Mesenchymal stem cell (in vitro differentiated cells and primary cell): Measurements from ENCODE around the gene GOLGA6L10.
"Not testable (repeated sequence)": the region's sequence is repeated elsewhere in the genome, so short reads cannot be mapped to it uniquely, and the experiment has no call there.

Experiments used
- DNase-seq: peaks from one replicate; pipeline ENCODE4 v3.0.0-alpha.2; 2013
- H2AFZ ChIP-seq: one replicate; pipeline ENCODE4 v1.6.1; 2013; ENCODE audit warnings: low read depth, mild to moderate bottlenecking, control low read depth, inconsistent platforms, low read length, moderate library complexity
- H2AK5ac ChIP-seq: 2 replicates; pipeline ENCODE4 v1.6.1; 2013; ENCODE audit warnings: low read length, moderate library complexity, mild to moderate bottlenecking, inconsistent platforms; ENCODE audit not compliant: severe bottlenecking
- H2BK120ac ChIP-seq: one replicate; pipeline ENCODE4 v1.6.1; 2013; ENCODE audit warnings: low read depth, mild to moderate bottlenecking, inconsistent platforms, low read length, moderate library complexity
- H2BK12ac ChIP-seq, 2 experiments: one replicate each; pipeline ENCODE4 v1.6.1; 2013; ENCODE audit warnings: inconsistent platforms in 2 of 2, low read length in 2 of 2, mild to moderate bottlenecking in 2 of 2, moderate library complexity in 2 of 2, control low read depth in 1 of 2
- H2BK15ac ChIP-seq: one replicate; pipeline ENCODE4 v1.6.1; 2013; ENCODE audit warnings: mild to moderate bottlenecking, low read depth, inconsistent platforms; ENCODE audit not compliant: poor library complexity, severe bottlenecking
- H2BK5ac ChIP-seq: 2 replicates; pipeline ENCODE4 v1.6.1; 2013; ENCODE audit warnings: low read depth, mild to moderate bottlenecking, low read length, control low read depth, inconsistent platforms; ENCODE audit not compliant: poor library complexity, severe bottlenecking
- H3K14ac ChIP-seq, 2 experiments: one replicate each; pipeline ENCODE4 v1.6.1; 2013; ENCODE audit warnings: inconsistent platforms in 2 of 2, low read length in 2 of 2, control low read depth in 1 of 2, mild to moderate bottlenecking in 1 of 2, moderate library complexity in 1 of 2
- H3K18ac ChIP-seq, 2 experiments: one replicate each; pipeline ENCODE4 v1.6.1; 2013; ENCODE audit warnings: inconsistent platforms in 2 of 2, low read length in 2 of 2, control low read depth in 1 of 2, low read depth in 1 of 2, mild to moderate bottlenecking in 1 of 2
- H3K23ac ChIP-seq, 2 experiments: one replicate each; pipeline ENCODE4 v1.6.1; 2013; ENCODE audit warnings: inconsistent platforms in 2 of 2, low read length in 2 of 2, mild to moderate bottlenecking in 2 of 2, moderate library complexity in 2 of 2, control low read depth in 1 of 2
- H3K27ac ChIP-seq: 2 replicates; pipeline ENCODE4 v1.5.1; 2013; ENCODE audit warnings: mild to moderate bottlenecking, moderate library complexity, low read length, control low read depth, inconsistent platforms; ENCODE audit not compliant: poor library complexity, severe bottlenecking
- H3K27me3 ChIP-seq, 2 experiments: 2 replicates each; pipeline versions ENCODE4 v1.6.1 to v1.7.0; 2013; ENCODE audit warnings: low read length in 2 of 2, mild to moderate bottlenecking in 2 of 2, moderate library complexity in 2 of 2, control low read depth in 1 of 2, inconsistent platforms in 1 of 2; ENCODE audit not compliant: control insufficient read depth in 1 of 2, insufficient read depth in 1 of 2
- H3K36me3 ChIP-seq, 2 experiments: 2 replicates each; pipeline versions ENCODE4 v1.6.1 to v1.7.0; 2013; ENCODE audit warnings: low read length in 2 of 2, control low read depth in 1 of 2, inconsistent platforms in 1 of 2, low read depth in 1 of 2, mild to moderate bottlenecking in 1 of 2; ENCODE audit not compliant: insufficient read depth in 2 of 2, control insufficient read depth in 1 of 2
- H3K4ac ChIP-seq, 2 experiments: one replicate each; pipeline ENCODE4 v1.6.1; 2013; ENCODE audit warnings: inconsistent platforms in 2 of 2, low read length in 2 of 2, mild to moderate bottlenecking in 2 of 2, moderate library complexity in 2 of 2, control low read depth in 1 of 2, low read depth in 1 of 2
- H3K4me1 ChIP-seq: 2 replicates; pipeline ENCODE4 v1.6.1; 2013; ENCODE audit warnings: low read depth, low read length, control low read depth; ENCODE audit not compliant: control insufficient read depth, insufficient read depth
- H3K4me2 ChIP-seq: 2 replicates; pipeline ENCODE4 v1.6.1; 2013; ENCODE audit warnings: low read length, mild to moderate bottlenecking, inconsistent platforms; ENCODE audit not compliant: poor library complexity, severe bottlenecking
- H3K4me3 ChIP-seq, 2 experiments: 2 replicates each; pipeline versions ENCODE4 v1.5.1 to v1.7.0; 2013; ENCODE audit warnings: low read length in 2 of 2, mild to moderate bottlenecking in 2 of 2, control low read depth in 1 of 2, low read depth in 1 of 2; ENCODE audit not compliant: insufficient read depth in 1 of 2
- H3K79me1 ChIP-seq: replicated peaks from 2 replicates; pipeline ENCODE4 v1.6.1; 2013; ENCODE audit warnings: mild to moderate bottlenecking, control low read depth, low read length, inconsistent platforms; ENCODE audit not compliant: poor library complexity, severe bottlenecking
- H3K9ac ChIP-seq: 2 replicates; pipeline ENCODE4 v1.7.0; 2013; ENCODE audit warnings: mild to moderate bottlenecking, low read length, moderate library complexity
- H3K9me3 ChIP-seq: 2 replicates; pipeline ENCODE4 v1.7.0; 2013; ENCODE audit warnings: mild to moderate bottlenecking, low read length; ENCODE audit not compliant: control insufficient read depth
- H4K8ac ChIP-seq: one replicate; pipeline ENCODE4 v1.6.1; 2013; ENCODE audit warnings: inconsistent platforms, mild to moderate bottlenecking, low read length, moderate library complexity
- H4K91ac ChIP-seq: one replicate; pipeline ENCODE4 v1.6.1; 2013; ENCODE audit warnings: mild to moderate bottlenecking, low read length, inconsistent platforms
- WGBS: methylation state at CpG from one replicate; pipeline ENCODE4 v1.1.7; 2013; ENCODE audit warnings: mixed read lengths; 5-methylcytosine and 5-hydroxymethylcytosine counted together

Gene GOLGA6L10

GRCh38 chr15:82360618-82361017 is 11.3 kb upstream of the GOLGA6L10 start:
- not testable (repeated sequence) for DNase-seq, H2BK12ac ChIP-seq, H2BK15ac ChIP-seq, H3K27ac ChIP-seq, H2AK5ac ChIP-seq, H3K14ac ChIP-seq, H2AFZ ChIP-seq, H3K4me1 ChIP-seq, H4K8ac ChIP-seq, H3K9me3 ChIP-seq, H3K36me3 ChIP-seq, H3K23ac ChIP-seq, H2BK5ac ChIP-seq, H3K4ac ChIP-seq, H3K4me3 ChIP-seq, H3K27me3 ChIP-seq, H3K9ac ChIP-seq, H2BK120ac ChIP-seq, H3K18ac ChIP-seq, H4K91ac ChIP-seq, H3K79me1 ChIP-seq, H3K4me2 ChIP-seq
- WGBS: no CpG with 5 or more reads among the region's 7 CpGs

- H2BK120ac ChIP-seq, H3K4me3 ChIP-seq, H3K4ac ChIP-seq, DNase-seq, H2AK5ac ChIP-seq, H3K27ac ChIP-seq, H2BK15ac ChIP-seq, H3K79me1 ChIP-seq, H4K91ac ChIP-seq, H3K4me2 ChIP-seq, H2BK12ac ChIP-seq, H3K9ac ChIP-seq, H3K27me3 ChIP-seq, H2BK5ac ChIP-seq, H4K8ac ChIP-seq, H2AFZ ChIP-seq, H3K36me3 ChIP-seq, H3K14ac ChIP-seq, H3K23ac ChIP-seq, H3K18ac ChIP-seq, H3K4me1 ChIP-seq, H3K9me3 ChIP-seq: not testable (repeated sequence)
- WGBS: no CpG with 5 or more reads among the region's 48 CpGs
Measured at GRCh38 chr15:82355055-82355454, 5.8 kb upstream of the GOLGA6L10 start.

GRCh38 chr15:82354546-82354945 is 5.3 kb upstream of the GOLGA6L10 start:
- not testable (repeated sequence) for H3K4me1 ChIP-seq, H3K23ac ChIP-seq, H3K79me1 ChIP-seq, H3K36me3 ChIP-seq, H3K27ac ChIP-seq, H3K9me3 ChIP-seq, H3K4ac ChIP-seq, H4K91ac ChIP-seq, H2BK15ac ChIP-seq, H2BK120ac ChIP-seq, H4K8ac ChIP-seq, H3K18ac ChIP-seq, H3K27me3 ChIP-seq, H3K14ac ChIP-seq, H3K9ac ChIP-seq, H2BK5ac ChIP-seq, DNase-seq, H2AK5ac ChIP-seq, H2AFZ ChIP-seq, H2BK12ac ChIP-seq
- WGBS: no CpG with 5 or more reads among the region's 12 CpGs
- H3K4me3 ChIP-seq: peak overlapping the region in 1 of 2 experiments; percentile 71
- peak overlapping the region; percentile 37 for H3K4me2 ChIP-seq

GRCh38 chr15:82347645-82348044 is 1.6 kb downstream of the GOLGA6L10 start:
- WGBS: 75% methylated on average over 2 of the region's 5 CpGs
- H3K27me3 ChIP-seq, H2BK12ac ChIP-seq, H2BK15ac ChIP-seq, H3K79me1 ChIP-seq, H3K4ac ChIP-seq, H3K9ac ChIP-seq, H4K91ac ChIP-seq, H3K14ac ChIP-seq, H4K8ac ChIP-seq, H3K23ac ChIP-seq, H2AK5ac ChIP-seq, H2BK120ac ChIP-seq, H3K27ac ChIP-seq, H3K9me3 ChIP-seq, H2BK5ac ChIP-seq, DNase-seq, H3K18ac ChIP-seq, H3K4me1 ChIP-seq, H2AFZ ChIP-seq, H3K4me3 ChIP-seq, H3K4me2 ChIP-seq, H3K36me3 ChIP-seq: not testable (repeated sequence)
